ENCODE results near the gene CEACAM21.

Gene CEACAM21

GRCh38 chr19:41545547-41545946, 30.4 kb upstream of the CEACAM21 start:
- CTCF ChIA-PET = interaction anchor here (0.5 to 2.1 kb wide), 4 partner anchors 8 to 615 kb away, joined by 3 to 7 read pairs (median 4); no protein-coding TSS in a partner anchor
- H3K4me1 ChIP-seq (ENCODE audit: control insufficient read depth, insufficient read depth, low read length) = peaks cover 15% of the 10 kb centered on the region

GRCh38 chr19:41546386-41546789, 29.6 kb upstream of the CEACAM21 start:
- Histone ChIP-seq H3K9me3 (ENCODE audit: control insufficient read depth, insufficient read depth, low read depth, low read length) (no peaks in the 10 kb centered on the region), H3K27ac (ENCODE audit: extremely low read depth, low read depth, low read length) (no peak overlapping the region), H3K4me3 (ENCODE audit: low read depth, low read length) (no peak overlapping the region), H3K4me1 (ENCODE audit: control insufficient read depth, insufficient read depth, low read length) (peaks cover 15% of the 10 kb centered on the region), H3K36me3 (ENCODE audit: control insufficient read depth in 2 of 2, insufficient read depth in 1 of 2, low read length in 2 of 2) (no peaks in the 10 kb centered on the region)
- no peak for TF ChIP-seq ZNF549 (tag by site-specific recombination; IDR thresholded peaks at IDR 0.05)
- TF ChIP-seq ZFP37 (tag by site-specific recombination; IDR thresholded peaks at IDR 0.05) = no peak
- TF ChIP-seq ZBTB49 (tag by site-specific recombination; IDR thresholded peaks at IDR 0.05; ENCODE audit: low read depth) = no peak
- no peak for TF ChIP-seq PBX3 (CRISPR knock-in tag; IDR thresholded peaks at IDR 0.05)
- TF ChIP-seq BCL6B (tag by site-specific recombination; IDR thresholded peaks at IDR 0.05) = no peak
- TF ChIP-seq ZNF266 (tag by site-specific recombination; IDR thresholded peaks at IDR 0.05; ENCODE audit: low read depth) = no peak
- TF ChIP-seq SCRT2 (tag by site-specific recombination; IDR thresholded peaks at IDR 0.05) = no peak
- TF ChIP-seq ZNF2 (tag by site-specific recombination; IDR thresholded peaks at IDR 0.05) = no peak
- no peak for TF ChIP-seq ZNF394 (tag by site-specific recombination; IDR thresholded peaks at IDR 0.05; ENCODE audit: borderline replicate concordance)
- TF ChIP-seq ZNF544 (tag by site-specific recombination; IDR thresholded peaks at IDR 0.05) = no peak
- no peak for TF ChIP-seq ZNF324 (tag by site-specific recombination; IDR thresholded peaks at IDR 0.05)
- TF ChIP-seq TSHZ1 (tag by site-specific recombination; IDR thresholded peaks at IDR 0.05; ENCODE audit: borderline replicate concordance) = no peak
- TF ChIP-seq KLF1 (tag by site-specific recombination; IDR thresholded peaks at IDR 0.05) = no peak
- TF ChIP-seq GLI2 (tag by site-specific recombination; IDR thresholded peaks at IDR 0.05; ENCODE audit: borderline replicate concordance, low read depth) = no peak
- TF ChIP-seq ZNF221 (tag by site-specific recombination; IDR thresholded peaks at IDR 0.05; ENCODE audit: borderline replicate concordance) = no peak
- no peak for TF ChIP-seq ZIC2 (tag by site-specific recombination; IDR thresholded peaks at IDR 0.05)
- no peak for TF ChIP-seq ZNF785 (tag by site-specific recombination; IDR thresholded peaks at IDR 0.05)
- no peak for TF ChIP-seq ZNF747 (tag by site-specific recombination; IDR thresholded peaks at IDR 0.05)
- TF ChIP-seq MEIS1 (CRISPR knock-in tag; IDR thresholded peaks at IDR 0.05; ENCODE audit: borderline replicate concordance) = no peak
- no peak for TF ChIP-seq ZNF701 (tag by site-specific recombination; IDR thresholded peaks at IDR 0.05)
- CTCF ChIA-PET = interaction anchor here (0.6 to 3.8 kb wide), 4 partner anchors 24 to 99 kb away, joined by 3 to 23 read pairs (median 5); no protein-coding TSS in a partner anchor
- POLR2A ChIA-PET = no interaction called here

More at GRCh38 chr19:41545547-41545946, 30.4 kb upstream of the CEACAM21 start:
- no peak for TF ChIP-seq MEIS1 (CRISPR knock-in tag; IDR thresholded peaks at IDR 0.05; ENCODE audit: borderline replicate concordance)
- TF ChIP-seq WT1 (tag by site-specific recombination; IDR thresholded peaks at IDR 0.05) = no peak
- no peak for TF ChIP-seq ZNF398 (tag by site-specific recombination; IDR thresholded peaks at IDR 0.05)
- POLR2A ChIA-PET = no interaction called here
- Histone ChIP-seq H3K9me3 (ENCODE audit: control insufficient read depth, insufficient read depth, low read depth, low read length) (no peaks in the 10 kb centered on the region), H3K4me3 (ENCODE audit: low read depth, low read length) (no peak overlapping the region), H3K36me3 (ENCODE audit: control insufficient read depth in 2 of 2, insufficient read depth in 1 of 2, low read length in 2 of 2) (no peaks in the 10 kb centered on the region), H3K27ac (ENCODE audit: extremely low read depth, low read depth, low read length) (no peak overlapping the region)

All from HEK293 (cell line).